8988T (cell line): ENCODE results near the gene WNT4.
"Not testable (repeated sequence)": the region's sequence is repeated elsewhere in the genome, so short reads cannot be mapped to it uniquely, and the experiment has no call there.

Experiments
- DNase-seq: peaks from one replicate; pipeline ENCODE4 v3.0.0; 2011

The WNT4 gene

DNA sequence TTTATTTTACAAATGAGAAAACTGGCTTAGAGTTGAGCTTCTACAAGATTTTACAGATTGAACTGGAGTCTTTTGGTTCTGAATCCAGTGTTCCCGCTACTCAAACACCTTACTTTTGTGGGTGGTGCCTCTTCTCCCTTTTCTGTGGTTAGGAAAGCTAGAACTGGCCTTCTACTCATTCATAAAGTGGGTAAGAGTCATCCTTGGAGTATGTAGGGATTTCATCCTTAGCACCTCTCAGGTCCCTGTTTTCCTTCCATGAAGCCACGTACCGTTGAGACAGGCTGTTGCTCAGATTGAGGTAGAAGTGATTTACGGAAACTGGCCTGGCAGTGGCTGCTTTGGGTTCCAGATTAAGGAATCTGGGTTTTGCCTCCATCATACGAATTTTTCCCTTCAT is 35.8 kb downstream of the WNT4 start:
- DNase-seq: no peak

DNA sequence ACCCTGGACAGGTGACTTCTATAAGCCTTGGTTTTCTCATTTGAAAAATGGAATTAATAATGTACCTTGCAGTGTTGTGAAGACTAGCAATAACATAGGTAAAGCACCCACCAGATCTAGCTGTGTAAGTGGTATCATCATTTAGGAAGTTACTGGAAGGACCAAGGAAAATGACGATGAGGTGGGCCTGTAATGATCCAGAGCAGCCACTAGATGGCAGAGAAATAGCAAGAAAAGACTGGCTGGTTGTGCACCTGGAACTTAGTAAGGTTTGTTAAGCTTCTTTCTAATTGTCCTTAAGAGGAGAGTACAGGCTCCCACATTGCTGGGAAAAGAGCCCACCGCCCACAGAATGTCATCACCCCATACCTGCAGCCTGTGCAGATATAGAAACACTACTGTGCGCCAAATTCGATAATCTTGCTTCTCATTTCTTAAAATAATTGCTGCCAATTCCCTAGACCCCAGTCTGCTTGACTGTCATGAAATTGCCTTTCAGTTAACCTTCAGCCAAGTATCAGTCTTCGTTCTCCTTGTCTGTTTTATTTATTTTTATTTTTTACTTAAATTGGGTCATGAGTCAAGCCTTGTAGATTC is 37.2 kb downstream of the WNT4 start:
- no peak for DNase-seq

DNA sequence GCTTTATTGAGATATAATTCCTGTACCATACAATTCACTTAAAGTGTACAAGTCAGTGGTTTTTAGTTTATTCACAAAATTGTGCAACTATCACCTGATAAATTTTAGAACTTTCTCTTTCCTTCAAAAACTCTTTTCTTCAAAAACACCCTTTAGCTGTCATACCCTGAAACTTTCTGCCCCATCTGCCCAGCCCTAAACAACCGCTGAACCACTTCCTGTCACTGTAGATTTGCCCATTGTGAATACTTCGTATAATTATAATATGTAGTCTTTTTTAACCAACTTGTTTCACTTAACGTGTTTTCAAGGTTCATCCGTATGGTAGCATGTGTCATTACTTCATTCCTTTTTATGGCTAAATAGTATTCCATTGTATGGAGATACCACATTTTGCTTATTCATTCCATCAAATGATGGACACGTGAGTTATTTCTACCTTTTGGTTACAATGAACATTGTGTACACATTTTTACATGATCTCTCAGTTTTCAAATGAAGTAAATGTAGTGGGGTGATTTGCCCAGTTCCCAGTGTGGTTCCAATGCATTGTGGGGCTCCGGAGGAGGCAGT is 37.9 kb downstream of the WNT4 start:
- no peak for DNase-seq

DNA sequence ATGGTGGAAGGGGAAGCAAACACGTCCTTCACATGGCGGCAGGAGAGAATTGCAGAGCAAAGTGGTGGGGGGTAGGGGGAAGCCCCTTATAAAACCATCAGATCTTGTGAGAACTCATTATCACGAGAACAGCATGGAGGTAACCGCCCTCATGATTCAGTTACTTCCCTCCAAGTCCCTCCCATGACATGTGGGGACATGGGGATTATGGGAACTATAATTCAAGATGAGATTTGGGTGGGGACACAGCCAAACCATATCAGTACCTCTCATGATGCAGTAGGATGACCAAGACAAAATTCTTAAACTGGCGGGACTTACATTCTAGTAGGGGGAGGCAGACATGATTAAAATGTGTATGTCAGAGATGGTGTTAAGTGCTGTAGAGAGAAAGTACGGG is 38.8 kb downstream of the WNT4 start:
- DNase-seq: no peak

DNA sequence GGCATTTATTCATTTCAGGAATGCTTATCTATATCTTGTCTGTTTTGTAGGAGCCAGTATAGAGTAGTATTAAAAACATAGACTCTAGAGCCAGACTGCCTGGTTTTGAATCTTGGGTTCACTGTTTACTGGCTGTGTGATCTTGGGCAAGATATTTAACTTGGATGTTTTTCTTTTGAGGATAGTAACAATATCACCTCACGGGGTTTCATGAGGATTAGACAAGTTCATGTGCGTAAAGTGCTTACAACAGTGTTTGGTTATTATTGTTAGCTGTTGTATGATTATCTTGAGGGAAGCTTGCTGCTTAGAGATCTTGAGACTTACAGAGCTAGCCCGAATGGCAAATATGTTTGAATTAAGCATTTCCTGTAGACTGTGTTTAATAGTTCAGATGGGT is 40.2 kb downstream of the WNT4 start:
- no peak for DNase-seq

DNA sequence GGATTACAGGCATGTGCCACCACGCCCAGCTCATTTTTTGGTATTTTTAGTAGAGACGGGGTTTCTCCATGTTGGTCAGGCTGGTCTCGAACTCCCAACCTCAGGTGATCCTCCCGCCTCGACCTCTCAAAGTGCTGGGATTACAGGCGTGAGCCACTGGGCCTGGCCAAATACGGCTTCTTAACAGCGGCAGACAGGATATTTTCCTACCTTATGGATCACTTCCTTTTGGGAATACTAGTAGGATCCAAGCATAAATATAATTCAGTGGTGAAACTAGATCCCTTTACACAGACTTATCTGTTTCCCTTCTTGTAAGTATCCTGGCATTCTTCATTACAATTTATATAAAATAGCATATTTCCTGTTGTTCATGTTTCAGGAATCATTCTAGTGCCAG is 40.9 kb downstream of the WNT4 start:
- DNase-seq: no peak

DNA sequence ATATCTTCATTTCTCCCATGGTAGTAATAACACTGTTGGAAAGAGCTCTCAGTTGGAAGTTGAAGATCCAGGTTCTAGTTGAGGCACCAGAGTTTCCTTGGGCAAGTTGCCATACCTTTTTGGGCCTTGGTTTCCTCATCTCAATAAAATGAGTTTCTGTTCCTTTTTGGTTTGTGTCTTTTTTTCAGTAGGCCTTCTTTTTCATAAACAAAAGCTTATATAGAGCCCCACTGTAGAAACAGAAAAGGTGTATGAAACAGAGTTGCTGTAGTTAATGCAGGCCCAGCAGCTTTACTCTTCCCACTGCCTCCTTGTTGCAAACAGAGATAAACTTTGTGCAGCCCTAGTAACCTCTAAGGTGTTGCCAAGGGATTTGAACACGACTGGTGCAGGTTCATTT is 41.7 kb downstream of the WNT4 start:
- DNase-seq: no peak

DNA sequence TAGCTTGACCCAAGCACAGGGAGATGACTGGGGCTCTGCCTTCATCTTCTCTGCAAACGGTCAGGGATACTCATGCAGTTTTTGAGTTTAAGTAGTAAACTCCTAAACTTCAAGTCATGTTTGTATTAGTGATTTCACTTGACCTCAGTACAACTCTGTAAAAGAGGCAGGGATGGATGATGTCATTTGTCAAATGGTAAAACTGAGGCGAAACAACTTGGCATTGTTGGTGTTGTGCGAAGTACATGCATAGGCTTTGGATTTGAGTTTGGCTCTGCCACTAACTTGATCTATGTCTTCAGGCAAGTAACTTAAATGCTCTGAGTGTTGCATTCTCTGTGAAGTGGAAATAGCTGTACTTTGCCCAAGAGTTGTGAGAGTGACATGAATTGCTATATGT is 42.7 kb downstream of the WNT4 start:
- no peak for DNase-seq

DNA sequence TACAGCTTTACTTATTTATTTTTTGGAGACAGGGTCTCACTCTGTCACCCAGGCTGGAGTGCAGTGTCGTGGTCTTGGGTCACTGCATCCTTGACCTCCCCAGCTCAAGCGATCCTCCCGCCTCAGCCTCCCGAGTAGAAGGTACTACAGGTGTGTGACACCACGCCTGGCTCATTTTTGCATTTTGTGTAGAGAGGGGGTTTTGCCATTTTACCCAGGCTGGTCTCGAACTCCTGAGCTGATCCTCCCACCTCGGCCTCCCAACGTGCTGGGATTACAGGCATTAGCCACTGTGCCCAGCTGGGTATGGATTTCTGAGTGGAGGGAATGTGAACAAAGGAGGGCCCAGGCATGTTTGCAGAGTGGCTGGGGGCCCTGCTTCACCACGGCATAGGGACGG is 44.1 kb downstream of the WNT4 start:
- no peak for DNase-seq

DNA sequence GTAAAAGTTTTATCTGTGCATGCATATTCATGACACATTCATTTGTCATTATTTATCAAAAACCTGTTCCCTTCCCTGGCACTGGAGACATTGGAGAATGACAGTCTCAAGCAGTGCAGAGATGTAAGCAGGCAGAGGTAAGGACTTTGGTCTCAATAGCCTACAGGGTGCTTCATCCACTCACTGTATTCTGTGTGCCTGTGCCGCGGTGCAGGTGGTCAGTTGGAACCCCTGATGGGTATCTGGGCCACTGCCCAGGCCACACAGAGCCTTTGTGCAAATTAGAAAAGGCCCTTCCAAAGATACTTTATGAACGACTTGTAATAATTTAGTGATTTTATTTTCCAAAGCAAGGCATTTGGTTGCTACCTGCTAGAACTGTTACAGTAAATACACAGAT is 46.4 kb downstream of the WNT4 start:
- DNase-seq: no peak

DNA sequence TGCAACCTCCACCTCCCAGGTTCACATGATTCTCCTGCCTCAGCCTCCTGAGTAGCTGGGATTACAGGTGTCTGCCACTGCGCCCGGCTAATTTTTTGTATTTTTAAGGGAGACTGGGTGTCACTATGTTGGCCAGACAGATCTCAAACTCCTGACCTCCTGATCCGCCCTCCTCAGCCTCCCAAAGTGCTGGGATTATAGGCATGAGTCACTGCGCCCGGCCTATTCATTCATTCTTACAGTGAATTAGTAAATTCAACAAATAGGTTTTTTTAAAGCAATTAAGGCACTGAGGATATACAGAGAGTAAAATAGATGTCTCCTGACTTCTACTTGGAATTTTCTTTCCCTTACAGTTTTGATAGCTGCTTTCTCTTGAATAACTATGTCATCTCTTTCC is 46.9 kb downstream of the WNT4 start:
- no peak for DNase-seq

DNA sequence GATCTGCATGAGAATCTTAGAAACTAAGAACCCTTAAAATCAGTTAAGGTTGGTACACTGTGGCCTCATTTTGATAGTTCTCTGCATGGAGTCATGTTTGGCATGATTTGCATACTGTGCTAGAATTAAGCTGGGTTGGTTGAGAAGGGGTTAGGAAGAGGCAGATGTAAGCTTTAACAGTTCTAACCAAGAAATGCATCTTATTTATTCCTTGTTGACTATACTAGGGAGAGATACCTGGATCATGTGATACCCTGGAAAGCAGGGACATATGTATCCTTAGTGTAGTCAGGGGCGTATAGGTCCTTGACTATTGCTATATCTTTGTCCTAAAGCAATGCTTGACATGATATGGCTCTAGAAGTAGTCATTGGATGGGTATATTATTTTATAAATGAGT is 49.4 kb downstream of the WNT4 start:
- DNase-seq: no peak

DNA sequence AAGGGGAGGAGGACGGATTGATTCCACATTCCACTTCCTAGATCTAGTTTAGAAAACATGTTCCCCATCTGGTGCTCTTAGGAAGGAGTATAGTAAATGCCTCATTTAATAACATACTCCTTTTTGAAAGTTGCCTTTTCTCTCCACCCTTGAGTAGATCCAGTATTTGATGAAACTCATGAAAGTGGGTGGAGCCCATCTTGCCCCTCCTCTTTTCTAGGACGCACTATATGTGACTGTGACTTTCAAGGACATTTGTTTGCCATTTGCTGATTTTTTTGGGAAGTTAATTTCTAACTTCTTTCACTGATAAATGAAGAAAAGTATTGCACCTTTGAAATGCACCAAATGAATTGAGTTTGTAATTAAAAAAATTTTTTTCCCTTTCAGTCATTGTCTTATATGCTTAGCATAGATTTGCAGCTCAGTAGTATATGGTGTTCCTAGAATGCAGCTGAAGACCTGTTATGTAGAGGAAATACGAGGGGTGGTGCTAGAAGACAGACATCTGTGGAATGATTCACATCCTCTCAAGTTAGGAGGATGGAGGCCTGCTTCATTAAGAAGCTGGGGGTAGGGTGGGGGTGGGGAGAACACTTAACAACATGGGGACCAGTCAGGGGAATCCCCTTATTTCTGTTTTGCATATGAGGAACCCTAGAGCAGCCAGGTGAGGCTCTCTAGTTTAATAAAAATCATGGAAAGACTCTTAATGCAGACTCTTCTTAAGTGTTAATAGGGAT is 50.7 kb downstream of the WNT4 start:
- not testable (repeated sequence) for DNase-seq

DNA sequence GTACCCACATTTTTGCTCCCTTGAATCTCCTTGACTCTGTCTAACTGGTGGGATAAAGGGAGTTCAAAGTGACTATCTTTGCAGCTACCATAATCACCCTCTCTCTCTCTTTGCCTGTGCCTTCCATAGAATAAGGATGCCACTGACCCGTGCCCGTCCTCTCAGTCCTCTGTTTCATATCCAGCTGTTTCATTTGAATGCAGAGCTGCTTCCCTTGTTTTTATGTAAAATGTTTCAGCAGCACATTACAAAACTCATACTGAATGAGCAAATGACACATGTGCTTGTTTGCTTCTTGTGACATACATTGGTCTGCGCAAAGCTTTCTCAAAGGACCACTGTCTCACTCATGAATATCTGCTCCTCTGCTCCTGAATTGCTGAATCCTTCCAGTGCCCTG is 52.0 kb downstream of the WNT4 start:
- no peak for DNase-seq

DNA sequence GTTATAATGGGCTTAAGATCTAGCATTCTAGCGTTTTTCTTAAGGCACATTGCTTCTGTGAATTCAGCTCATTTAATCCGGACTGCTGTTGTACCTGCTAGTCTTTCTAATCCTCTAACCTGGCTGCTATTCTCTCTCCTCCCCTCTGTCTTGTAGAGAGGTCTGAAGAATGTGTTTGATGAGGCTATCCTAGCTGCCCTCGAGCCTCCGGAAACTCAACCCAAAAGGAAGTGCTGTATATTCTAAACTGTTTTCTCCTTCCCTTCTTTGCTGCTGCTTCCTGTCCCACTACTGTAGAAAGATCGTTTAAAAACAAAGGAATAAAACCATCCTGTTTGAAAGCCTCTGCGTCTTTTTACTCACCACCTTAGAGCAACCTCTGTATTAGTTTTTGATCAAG is 53.1 kb downstream of the WNT4 start:
- DNase-seq: no peak

DNA sequence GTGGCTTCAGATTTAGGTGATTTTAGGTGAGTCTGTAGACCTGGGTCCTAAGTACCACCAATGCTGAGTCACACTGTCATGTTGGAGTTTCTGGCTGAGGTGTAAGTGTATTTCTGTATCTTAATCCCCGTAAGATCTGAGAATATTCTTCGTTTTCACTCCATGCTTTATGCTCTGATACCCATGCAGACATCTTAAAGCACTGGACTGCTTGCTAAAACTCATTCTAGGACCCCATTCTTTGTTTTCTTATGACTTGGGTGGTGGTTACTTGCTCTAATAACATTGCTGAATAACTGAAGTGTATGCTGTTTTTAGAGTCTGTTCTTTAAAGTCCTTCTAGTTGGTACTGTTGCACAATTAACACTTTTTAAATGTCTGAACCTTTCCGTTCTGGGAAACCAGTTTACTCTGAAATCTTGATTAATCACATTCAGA is 53.7 kb downstream of the WNT4 start:
- no peak for DNase-seq

DNA sequence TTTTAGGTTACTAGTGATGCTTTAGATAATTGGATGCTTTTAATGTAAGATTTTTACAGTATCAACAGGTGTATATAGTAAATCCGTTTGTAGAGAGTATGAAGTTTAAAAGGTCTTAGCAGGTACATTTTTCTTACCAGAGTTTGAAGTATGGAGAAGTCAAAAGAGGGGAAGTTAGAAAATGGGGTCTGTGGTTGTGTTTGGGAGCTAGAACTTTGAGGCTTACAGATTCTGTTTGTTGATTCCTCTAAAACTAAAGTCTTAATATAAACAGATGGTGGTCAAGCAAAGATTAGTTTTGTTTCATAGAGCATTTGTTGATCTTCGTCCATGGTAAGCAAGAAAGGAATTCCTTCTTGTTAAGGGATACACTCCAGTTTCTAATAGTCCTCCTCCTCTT is 54.6 kb downstream of the WNT4 start:
- DNase-seq: no peak

DNA sequence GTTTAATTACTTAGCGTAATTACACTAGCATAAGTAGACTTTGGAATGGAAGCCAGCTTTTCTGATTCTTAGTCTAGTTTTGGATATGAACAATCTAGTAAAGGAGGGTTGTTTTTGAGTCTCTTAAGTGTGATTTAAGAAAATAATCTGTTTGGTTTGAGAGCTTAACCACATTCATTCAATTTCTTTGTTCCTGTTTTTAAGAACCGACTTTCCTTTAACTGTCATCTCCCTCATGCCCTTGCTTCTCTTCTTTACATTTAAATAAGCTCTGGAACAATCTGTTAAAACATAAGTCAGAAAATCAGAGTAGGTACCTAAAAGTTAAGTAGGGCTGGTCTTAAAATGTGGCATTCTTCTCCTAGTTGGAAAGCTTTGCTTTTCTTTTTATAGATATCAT is 62.7 kb downstream of the WNT4 start:
- no peak for DNase-seq

DNA sequence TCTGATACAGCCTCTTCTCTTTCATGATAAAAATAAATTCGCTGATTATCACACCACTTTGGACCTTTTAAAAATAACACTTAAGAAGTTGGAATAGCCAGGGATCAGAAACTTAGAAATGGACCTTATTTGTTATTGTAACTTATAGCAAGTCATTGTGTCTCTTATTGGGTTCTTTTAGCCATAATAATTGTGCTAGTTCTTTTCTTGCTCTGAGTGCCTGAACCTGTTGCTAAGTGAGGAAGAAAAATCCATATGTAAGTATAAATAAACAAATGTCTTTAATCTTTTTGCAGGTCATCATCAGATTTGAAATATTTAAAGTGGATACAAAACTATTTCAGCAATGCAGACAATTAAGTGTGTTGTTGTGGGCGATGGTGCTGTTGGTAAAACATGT is 64.8 kb downstream of the WNT4 start:
- DNase-seq: no peak

DNA sequence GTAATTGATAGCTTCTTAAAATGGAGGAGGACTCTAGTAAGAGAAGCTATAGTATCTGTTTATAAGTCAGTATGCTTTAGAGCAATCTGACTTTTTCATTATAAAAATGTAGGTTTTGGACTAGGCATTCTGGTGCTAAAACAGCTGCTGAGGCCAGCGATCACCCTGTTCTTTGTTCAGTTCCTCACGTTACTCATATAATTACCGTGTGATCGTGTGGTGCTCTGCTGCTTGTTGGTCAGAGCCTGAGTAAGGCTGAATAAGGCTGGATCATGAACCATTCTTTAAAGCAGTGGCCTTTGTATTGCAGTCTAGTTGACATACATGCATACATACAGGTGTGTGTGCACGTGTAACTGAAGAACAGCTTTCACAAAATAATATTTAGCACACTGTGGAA is 65.2 kb downstream of the WNT4 start:
- no peak for DNase-seq

DNA sequence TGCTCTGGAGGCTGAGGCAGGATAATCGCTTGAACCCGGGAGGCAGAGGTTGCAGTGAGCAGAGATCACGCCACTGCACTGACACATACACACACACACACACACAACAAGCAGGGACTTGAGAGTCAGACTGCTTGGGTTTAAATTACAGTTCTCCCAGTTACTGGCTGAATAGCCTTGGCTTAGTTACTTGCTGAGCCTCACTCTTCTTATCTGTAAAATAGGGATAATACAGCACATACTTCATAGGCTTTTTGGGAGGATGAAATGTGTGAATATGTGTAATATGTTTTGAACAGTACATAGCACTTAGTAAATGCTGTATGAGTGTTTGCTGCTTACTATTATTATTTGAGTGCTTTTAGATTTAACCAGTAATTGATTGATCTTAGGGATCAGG is 66.6 kb downstream of the WNT4 start:
- DNase-seq: no peak

DNA sequence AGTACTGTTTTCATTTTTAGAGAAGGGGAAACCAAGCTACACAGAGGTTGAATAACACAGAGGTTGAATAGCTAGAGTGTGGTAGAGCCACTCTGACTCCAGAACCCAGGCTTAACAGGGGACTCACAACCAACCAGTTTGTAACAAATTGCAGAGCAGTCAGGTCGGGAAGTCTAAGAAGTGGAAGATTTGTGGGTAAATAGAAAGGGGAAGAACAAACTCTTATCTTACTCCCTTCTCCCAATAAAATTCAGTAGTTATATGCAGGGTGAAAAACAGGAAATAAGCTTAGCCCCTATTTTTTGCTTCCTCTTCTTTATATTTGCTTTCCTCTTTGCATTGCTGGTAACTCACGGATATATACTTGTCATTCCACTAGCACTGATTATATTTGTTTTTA is 67.2 kb downstream of the WNT4 start:
- DNase-seq: no peak

DNA sequence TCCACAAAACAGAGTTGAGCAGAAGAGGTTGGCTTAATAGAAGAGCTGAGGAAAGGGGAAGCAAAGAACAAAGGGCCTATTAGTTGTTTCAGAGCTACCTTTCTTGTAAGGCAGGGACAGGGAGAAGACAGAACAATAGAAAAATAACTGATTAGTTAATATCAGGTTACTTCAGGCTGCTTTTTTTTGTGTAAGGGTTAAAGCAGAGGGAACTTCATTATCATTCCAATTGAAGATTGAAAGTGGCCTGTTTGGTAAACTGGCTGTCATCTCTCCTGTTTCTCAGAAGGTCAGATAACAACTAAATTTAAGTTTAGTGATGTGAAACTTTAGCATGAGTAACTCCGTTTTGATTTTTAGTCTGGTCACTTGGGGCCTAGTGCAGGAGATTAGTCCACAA is 68.1 kb downstream of the WNT4 start:
- DNase-seq: no peak

DNA sequence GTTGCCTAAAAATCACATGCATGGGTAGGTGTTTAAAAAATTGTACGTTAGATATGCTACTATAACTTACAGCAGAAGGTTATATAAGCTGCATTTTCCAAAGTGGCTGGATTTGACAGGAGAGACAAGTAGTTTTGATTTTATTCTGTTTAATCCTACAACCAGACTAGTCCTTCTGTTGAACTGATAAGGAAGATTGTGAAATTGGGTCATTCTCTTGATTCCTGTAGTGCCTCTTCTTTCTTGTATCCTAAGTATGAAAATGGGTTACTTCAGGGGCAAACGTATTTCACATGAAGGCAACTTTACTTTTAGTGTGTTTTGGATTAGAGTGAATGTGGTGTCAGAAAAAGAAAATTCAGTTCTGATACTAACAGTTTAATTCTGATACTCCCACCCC is 71.4 kb downstream of the WNT4 start:
- DNase-seq: no peak
